Measurements from ENCODE around the gene LMNTD1.

- TF ChIP-seq EZH2 (IDR thresholded peaks at IDR 0.05; ENCODE audit: low read depth, unreplicated experiment) (no peak), CTCF (conservative IDR thresholded peaks at IDR 0.05; ENCODE audit: low read depth in 2 of 2) (no peak), POLR2AphosphoS5 (IDR thresholded peaks at IDR 0.05; ENCODE audit: low read depth) (no peak), STAT1 (IDR thresholded peaks at IDR 0.05; ENCODE audit: unreplicated experiment) (no peak), CREB1 (CRISPR knock-in tag; IDR thresholded peaks at IDR 0.05; ENCODE audit: low read depth) (no peak), REST (IDR thresholded peaks at IDR 0.05; ENCODE audit: unreplicated experiment) (no peak), EZH2phosphoT487 (IDR thresholded peaks at IDR 0.05; ENCODE audit: unreplicated experiment) (no peak), ETS1 (IDR thresholded peaks at IDR 0.05) (no peak), NANOG (IDR thresholded peaks at IDR 0.05; ENCODE audit: borderline replicate concordance) (no peak), ZNF331 (CRISPR knock-in tag; IDR thresholded peaks at IDR 0.05; ENCODE audit: low read depth) (no peak), JUNB (IDR thresholded peaks at IDR 0.05; ENCODE audit: unreplicated experiment) (no peak), ZNF462 (CRISPR knock-in tag; IDR thresholded peaks at IDR 0.05) (no peak), ZNF114 (CRISPR knock-in tag; IDR thresholded peaks at IDR 0.05) (no peak)
Measured at GRCh38 chr12:25449007-25449406, 104.1 kb downstream of the LMNTD1 start.

All from GM23338 (cell line).